Fibroblast of the aortic adventitia (primary cell): ENCODE results near the gene IL1RAPL1. TPM values are rescaled to one million over a fixed set of nuclear protein-coding genes. Genes with fewer than 3 reads are reported as not detected.

Experiments
- DNase-seq: peaks from one replicate; pipeline ENCODE4 v3.0.0-alpha.2; 2010; ENCODE audit warnings: low read depth
- H3K4me3 ChIP-seq: 2 replicates; pipeline ENCODE4 v1.5.1; 2011; ENCODE audit warnings: low read depth, mild to moderate bottlenecking, control low read depth, low read length, moderate library complexity
- CTCF ChIP-seq: IDR thresholded peaks from 2 replicates; pipeline ENCODE4 v1.5.1; 2011; ENCODE audit warnings: mild to moderate bottlenecking, low read length, control low read depth, inconsistent platforms; ENCODE audit not compliant: insufficient read depth
- total RNA-seq: library from RNA; depleted of rRNA; stranded (reverse); fragments of >200 nt; gene quantifications from 2 replicates; pipeline ENCODE4 v1.2.3, GENCODE V29; 2012; ENCODE audit warnings: low replicate concordance

The IL1RAPL1 gene
- total RNA-seq, 1 donor: 7.1 TPM

- no peak for TF ChIP-seq CTCF
- H3K4me3 ChIP-seq: no peak overlapping the region
- DNase-seq: no peak
Measured at GRCh38 chrX:29130905-29131304, 543.7 kb downstream of the IL1RAPL1 start.

DNA sequence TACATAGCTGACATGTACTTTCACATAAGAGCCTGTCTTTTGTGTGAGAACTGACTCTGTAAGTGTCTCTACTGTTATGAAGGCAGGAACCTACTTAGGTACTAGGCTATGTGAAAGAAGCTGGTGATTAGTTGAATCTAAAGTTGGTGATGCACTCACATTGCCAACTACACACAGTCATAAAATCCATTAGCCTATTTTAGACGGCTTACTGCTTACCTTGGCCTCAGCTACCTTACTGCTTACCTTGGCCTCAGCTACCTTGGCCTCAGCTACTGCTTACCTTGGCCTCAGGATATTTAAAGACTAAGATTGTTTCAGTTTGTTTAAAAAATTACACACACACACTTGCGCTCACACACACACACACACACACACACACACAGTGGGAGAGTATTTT, 549.7 kb downstream of the IL1RAPL1 start:
- no peak overlapping the region for H3K4me3 ChIP-seq
- no peak for TF ChIP-seq CTCF
- DNase-seq: no peak

GRCh38 chrX:29138003-29138402, 550.8 kb downstream of the IL1RAPL1 start:
- DNase-seq: no peak
- TF ChIP-seq CTCF: no peak
- H3K4me3 ChIP-seq: no peak overlapping the region

DNA sequence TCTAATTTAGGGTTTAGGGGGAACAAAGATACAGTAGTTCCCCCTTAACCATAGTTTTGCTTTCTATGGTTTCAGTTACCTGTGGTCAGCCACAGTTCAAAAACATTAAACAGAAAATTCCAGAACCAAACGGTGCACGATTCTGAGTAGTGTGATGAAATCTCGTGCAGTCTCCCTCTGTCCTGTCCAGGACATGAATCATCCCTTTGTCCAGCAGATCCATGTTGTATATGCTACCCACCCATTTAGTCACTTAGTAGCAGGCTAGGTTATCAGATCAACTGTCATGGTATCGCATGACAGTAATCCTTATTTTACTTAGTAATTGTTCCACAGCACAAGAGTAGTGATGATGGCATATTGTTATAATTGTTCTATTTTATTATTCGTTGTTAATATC, 556.1 kb downstream of the IL1RAPL1 start:
- H3K4me3 ChIP-seq: no peak overlapping the region
- no peak for TF ChIP-seq CTCF
- DNase-seq: peak; percentile 57

DNA sequence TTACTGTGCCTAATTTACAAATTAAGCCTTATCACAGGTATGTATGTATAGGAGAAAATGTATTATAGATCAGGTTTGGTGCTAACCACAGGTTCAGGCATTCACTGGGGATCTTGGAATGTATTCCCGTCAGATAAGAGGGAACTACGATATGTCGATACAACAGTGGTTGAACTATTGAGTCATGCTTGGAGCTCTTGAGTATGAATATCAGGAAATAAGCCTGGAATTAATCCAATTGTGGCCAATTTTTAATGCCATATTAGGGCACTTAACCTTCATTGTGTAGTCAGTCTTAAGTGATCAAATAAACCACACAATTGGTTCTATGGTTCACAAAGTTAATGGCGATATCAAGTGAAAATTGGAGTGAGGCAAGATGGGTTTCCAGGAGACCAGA, 556.5 kb downstream of the IL1RAPL1 start:
- TF ChIP-seq CTCF: no peak
- peak; percentile 43 for DNase-seq
- H3K4me3 ChIP-seq: no peak overlapping the region

- no peak overlapping the region for H3K4me3 ChIP-seq
- DNase-seq: peak; percentile 20
- TF ChIP-seq CTCF: no peak
Measured at GRCh38 chrX:29145316-29145715, 558.1 kb downstream of the IL1RAPL1 start.

DNA sequence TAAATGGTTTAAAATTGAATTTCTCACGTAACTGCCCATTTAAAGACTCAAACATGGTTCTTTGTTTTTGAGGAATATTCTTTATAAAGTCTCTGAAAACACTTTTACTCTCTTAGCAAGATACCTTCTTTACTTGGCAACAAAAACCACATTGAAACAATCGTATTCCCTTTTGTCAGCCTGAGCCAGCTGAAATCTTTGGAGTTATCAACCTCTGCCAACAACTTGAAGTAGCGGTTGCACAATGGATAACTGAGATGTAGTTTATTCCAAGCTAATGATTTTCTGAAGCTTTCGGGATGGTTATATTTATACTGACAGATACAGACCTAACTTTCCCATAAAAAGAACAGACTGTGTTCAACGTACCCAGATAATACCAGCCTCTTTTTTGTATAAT, 561.3 kb downstream of the IL1RAPL1 start:
- DNase-seq: peak; percentile 59
- TF ChIP-seq CTCF: no peak

More for the DNA sequence above, 561.3 kb downstream of the IL1RAPL1 start:
- H3K4me3 ChIP-seq: no peak overlapping the region
